ENCODE measurements around the gene GPC6. TPM values are rescaled to one million over a fixed set of nuclear protein-coding genes. Genes with fewer than 3 reads are reported as not detected.

Gene GPC6
- total RNA-seq, 1 experiment from 2014 or later: not detected

GRCh38 chr13:93368718-93369117 is 142.1 kb downstream of the GPC6 start:
- no peak overlapping the region for H3K27ac ChIP-seq
- CTCF ChIA-PET: no interaction called here
- no peak overlapping the region for H3K4me2 ChIP-seq
- H2AFZ ChIP-seq: no peak overlapping the region
- H3K4me1 ChIP-seq (replicated peaks; ENCODE audit: insufficient read depth): no peaks in the 10 kb centered on the region
- no peaks in the 10 kb centered on the region for H3F3A ChIP-seq (ENCODE audit: insufficient read depth, low read depth)
- DNase-seq: no peak
- H3K4me3 ChIP-seq: no peak overlapping the region
- no peaks in the 10 kb centered on the region for H3K36me3 ChIP-seq (ENCODE audit: low read depth)
- TF ChIP-seq CTCF (conservative IDR thresholded peaks at IDR 0.05) (no peak), EZH2 (IDR thresholded peaks at IDR 0.05; ENCODE audit: low read depth) (no peak)
- H3K27me3 ChIP-seq (ENCODE audit: insufficient read depth, low read depth): no peaks in the 10 kb centered on the region
- H3K79me2 ChIP-seq (ENCODE audit: low read depth): no peaks in the 10 kb centered on the region
- no peaks in the 10 kb centered on the region for H3K9me2 ChIP-seq (ENCODE audit: insufficient read depth)
- no peaks in the 10 kb centered on the region for H3K9me3 ChIP-seq (ENCODE audit: insufficient read depth, low read depth)
- no TSS peak for BruUV-seq (replicated peaks)
- intact Hi-C loops (cut with micrococcal nuclease; ENCODE audit: unreplicated experiment): no loop called here
- POLR2A ChIA-PET (ENCODE audit: unreplicated experiment): no interaction called here
- no peaks in the 10 kb centered on the region for H4K20me1 ChIP-seq (ENCODE audit: insufficient read depth)

- Histone ChIP-seq H3F3A (ENCODE audit: insufficient read depth, low read depth) (no peaks in the 10 kb centered on the region), H3K79me2 (ENCODE audit: low read depth) (no peaks in the 10 kb centered on the region), H3K27me3 (ENCODE audit: insufficient read depth, low read depth) (no peaks in the 10 kb centered on the region), H3K36me3 (ENCODE audit: low read depth) (no peaks in the 10 kb centered on the region), H3K4me3 (no peak overlapping the region), H4K20me1 (ENCODE audit: insufficient read depth) (no peaks in the 10 kb centered on the region), H3K9me2 (ENCODE audit: insufficient read depth) (no peaks in the 10 kb centered on the region), H3K9me3 (ENCODE audit: insufficient read depth, low read depth) (no peaks in the 10 kb centered on the region), H2AFZ (no peak overlapping the region), H3K27ac (no peak overlapping the region), H3K4me1 (replicated peaks; ENCODE audit: insufficient read depth) (no peaks in the 10 kb centered on the region), H3K4me2 (no peak overlapping the region)
- TF ChIP-seq CTCF (conservative IDR thresholded peaks at IDR 0.05): no peak
- TF ChIP-seq EZH2 (IDR thresholded peaks at IDR 0.05; ENCODE audit: low read depth): no peak
- no peak for DNase-seq
- ChIA-PET POLR2A (ENCODE audit: unreplicated experiment) (no interaction called here), CTCF (no interaction called here)
- no TSS peak for BruUV-seq (replicated peaks)
- intact Hi-C loops (cut with micrococcal nuclease; ENCODE audit: unreplicated experiment): no loop called here
These were observed 146.2 kb downstream of the GPC6 start for GRCh38 chr13:93372856-93373255.

GRCh38 chr13:93375491-93375890 is 148.9 kb downstream of the GPC6 start:
- no peaks in the 10 kb centered on the region for H3K27me3 ChIP-seq (ENCODE audit: insufficient read depth, low read depth)
- CTCF ChIA-PET: no interaction called here
- BruUV-seq (replicated peaks): no TSS peak

More at GRCh38 chr13:93375491-93375890, 148.9 kb downstream of the GPC6 start:
- no peaks in the 10 kb centered on the region for H3K79me2 ChIP-seq (ENCODE audit: low read depth)
- intact Hi-C loops (cut with micrococcal nuclease; ENCODE audit: unreplicated experiment): no loop called here
- no peaks in the 10 kb centered on the region for H3K9me3 ChIP-seq (ENCODE audit: insufficient read depth, low read depth)
- H3K36me3 ChIP-seq (ENCODE audit: low read depth): no peaks in the 10 kb centered on the region
- no peaks in the 10 kb centered on the region for H4K20me1 ChIP-seq (ENCODE audit: insufficient read depth)
- H3K4me2 ChIP-seq: no peak overlapping the region
- no peak overlapping the region for H3K27ac ChIP-seq
- no peaks in the 10 kb centered on the region for H3K9me2 ChIP-seq (ENCODE audit: insufficient read depth)
- no peak overlapping the region for H2AFZ ChIP-seq
- no peaks in the 10 kb centered on the region for H3F3A ChIP-seq (ENCODE audit: insufficient read depth, low read depth)
- no peak for DNase-seq
- no peak overlapping the region for H3K4me3 ChIP-seq
- no peaks in the 10 kb centered on the region for H3K4me1 ChIP-seq (replicated peaks; ENCODE audit: insufficient read depth)
- TF ChIP-seq CTCF (conservative IDR thresholded peaks at IDR 0.05) (no peak), EZH2 (IDR thresholded peaks at IDR 0.05; ENCODE audit: low read depth) (no peak)
- POLR2A ChIA-PET (ENCODE audit: unreplicated experiment): no interaction called here
